ENCODE measurements around the gene GGA1. TPM values are rescaled to one million over a fixed set of nuclear protein-coding genes. Genes with fewer than 3 reads are reported as not detected.

GGA1 gene
- total and polyA plus RNA-seq, 12 donors: 22.9 to 39.7 (median 26.7) TPM

DNA sequence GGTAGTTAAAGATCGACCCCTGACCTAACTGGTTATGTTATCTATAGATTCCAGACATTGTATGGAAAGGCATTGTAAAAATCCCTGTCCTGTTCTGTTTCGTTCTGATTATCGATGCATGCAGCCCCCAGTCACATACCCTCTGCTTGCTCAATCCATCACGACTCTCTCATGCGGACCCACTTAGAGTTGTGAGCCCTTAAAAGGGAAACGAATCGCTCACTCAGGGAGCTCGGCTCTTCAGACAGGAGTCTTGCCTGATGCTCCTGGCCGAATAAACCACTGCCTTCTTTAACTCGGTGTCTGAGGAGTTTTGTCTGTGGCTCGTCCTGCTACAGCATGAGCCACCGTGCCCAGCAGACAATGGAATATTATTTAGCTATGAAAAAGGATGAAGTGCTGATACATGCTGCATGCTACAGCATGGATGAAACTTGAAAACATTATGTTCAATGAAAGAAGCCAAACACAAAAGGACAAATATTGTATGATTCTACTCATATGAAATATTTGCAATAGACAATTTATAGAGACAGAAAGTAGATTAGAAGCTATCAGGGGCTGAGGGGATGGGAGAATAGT is 16.7 kb upstream of the GGA1 start:
- Histone ChIP-seq H3K4me3 (peak overlapping the region in 2 of 10 donors; percentile 12 to 13), H3K9me3 (no peaks in the 10 kb centered on the region), H3K27ac (peak overlapping the region in 1 of 10 donors; percentile 29), H3K36me3 (no peaks in the 10 kb centered on the region), H3K4me1 (peaks cover 0 to 27% (median 3%) of the 10 kb centered on the region in 9 donors), H3K27me3 (no peaks in the 10 kb centered on the region)
- WGBS, 2 donors: 79 to 87% methylated on average over 12 of the region's 12 CpGs
- intact Hi-C loops (cut with DNase I): loop anchor here in 9 of 10 donors (1.0 to 10.0 kb wide), 9 partner anchors 47 to 277 kb away; no protein-coding TSS in a partner anchor
- ATAC-seq: no peak
- DNase-seq: no peak
- TF ChIP-seq, protein P1, sequence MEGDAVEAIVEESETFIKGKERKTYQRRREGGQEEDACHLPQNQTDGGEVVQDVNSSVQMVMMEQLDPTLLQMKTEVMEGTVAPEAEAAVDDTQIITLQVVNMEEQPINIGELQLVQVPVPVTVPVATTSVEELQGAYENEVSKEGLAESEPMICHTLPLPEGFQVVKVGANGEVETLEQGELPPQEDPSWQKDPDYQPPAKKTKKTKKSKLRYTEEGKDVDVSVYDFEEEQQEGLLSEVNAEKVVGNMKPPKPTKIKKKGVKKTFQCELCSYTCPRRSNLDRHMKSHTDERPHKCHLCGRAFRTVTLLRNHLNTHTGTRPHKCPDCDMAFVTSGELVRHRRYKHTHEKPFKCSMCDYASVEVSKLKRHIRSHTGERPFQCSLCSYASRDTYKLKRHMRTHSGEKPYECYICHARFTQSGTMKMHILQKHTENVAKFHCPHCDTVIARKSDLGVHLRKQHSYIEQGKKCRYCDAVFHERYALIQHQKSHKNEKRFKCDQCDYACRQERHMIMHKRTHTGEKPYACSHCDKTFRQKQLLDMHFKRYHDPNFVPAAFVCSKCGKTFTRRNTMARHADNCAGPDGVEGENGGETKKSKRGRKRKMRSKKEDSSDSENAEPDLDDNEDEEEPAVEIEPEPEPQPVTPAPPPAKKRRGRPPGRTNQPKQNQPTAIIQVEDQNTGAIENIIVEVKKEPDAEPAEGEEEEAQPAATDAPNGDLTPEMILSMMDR (IDR thresholded peaks at IDR 0.05): no peak

DNA sequence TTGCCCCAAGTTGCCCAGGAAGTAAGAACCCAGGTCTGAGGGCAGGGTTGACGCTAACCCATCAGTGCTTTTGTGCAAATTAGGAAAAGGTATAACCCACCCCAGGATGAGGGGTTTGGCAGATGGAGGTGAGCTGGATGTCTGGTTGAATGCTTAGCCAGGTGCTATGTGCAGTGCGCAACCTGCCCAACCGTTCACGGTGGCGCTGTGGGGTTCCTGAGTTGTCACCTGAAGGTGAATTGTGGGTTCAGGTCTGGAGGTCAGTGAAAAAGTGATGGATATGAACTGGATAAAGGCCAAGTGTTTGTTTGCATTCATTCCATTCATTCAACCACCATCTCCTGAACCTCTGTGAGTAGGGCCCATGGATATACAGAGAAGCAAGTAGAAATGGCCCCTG is 14.4 kb upstream of the GGA1 start:
- Histone ChIP-seq H3K4me3 (no peak overlapping the region), H3K27me3 (no peaks in the 10 kb centered on the region), H3K4me1 (peaks cover 0 to 29% (median 3%) of the 10 kb centered on the region in 9 donors), H3K9me3 (no peaks in the 10 kb centered on the region), H3K36me3 (no peaks in the 10 kb centered on the region), H3K27ac (no peak overlapping the region)
- DNase-seq (no peak), ATAC-seq (no peak)
- intact Hi-C loops (cut with DNase I): loop anchor here in 7 of 10 donors (1.0 to 10.0 kb wide), 5 partner anchors 52 to 279 kb away; no protein-coding TSS in a partner anchor
- WGBS, 2 donors: 93 to 95% methylated on average over 5 of the region's 5 CpGs
- TF ChIP-seq, protein P1 (IDR thresholded peaks at IDR 0.05): no peak

- H3K27me3 ChIP-seq: peaks cover 0 to 9% (median 0%) of the 10 kb centered on the region in 7 donors
- H3K27ac ChIP-seq: no peak overlapping the region
- TF ChIP-seq, protein P1 (IDR thresholded peaks at IDR 0.05): no peak
- ATAC-seq (peak in 5 of 8 donors; percentile 16 to 33 (median 27)), DNase-seq (peak in 1 of 2 donors; percentile 29)
- H3K4me1 ChIP-seq: peaks cover 0 to 8% (median 0%) of the 10 kb centered on the region in 9 donors
- 57 to 64% methylated on average over 4 of the region's 4 CpGs for WGBS, 2 donors
- no peaks in the 10 kb centered on the region for H3K9me3 ChIP-seq
- H3K4me3 ChIP-seq: no peak overlapping the region
- intact Hi-C loops (cut with DNase I): loop anchor here in 1 of 10 donors (10.0 kb wide), 1 partner anchor 284 kb away; no protein-coding TSS in a partner anchor
- no peaks in the 10 kb centered on the region for H3K36me3 ChIP-seq
Measured at GRCh38 chr22:37599153-37599552, 9.5 kb upstream of the GGA1 start.

DNA sequence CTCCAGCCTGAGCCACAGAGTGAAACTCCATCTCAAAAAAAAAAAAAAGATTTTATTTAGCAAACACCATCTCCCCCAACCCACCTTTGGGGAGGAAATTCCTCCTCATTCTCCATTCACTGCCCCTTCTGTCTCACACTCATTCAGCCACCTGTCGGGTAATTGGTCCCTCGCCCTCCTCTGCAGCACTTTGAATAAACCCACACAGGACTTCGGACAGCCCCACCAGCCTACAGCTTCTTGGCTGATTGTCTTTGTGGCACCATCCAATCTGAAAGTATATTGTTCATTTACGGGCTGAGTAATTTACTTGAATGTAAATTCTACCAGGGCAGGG is 7.5 kb upstream of the GGA1 start:
- intact Hi-C loops (cut with DNase I): no loop called here
- DNase-seq (no peak), ATAC-seq (no peak)
- Histone ChIP-seq H3K36me3 (no peaks in the 10 kb centered on the region), H3K27ac (no peak overlapping the region), H3K9me3 (no peaks in the 10 kb centered on the region), H3K4me1 (peaks cover 0 to 8% (median 0%) of the 10 kb centered on the region in 9 donors), H3K4me3 (no peak overlapping the region), H3K27me3 (peaks cover 0 to 9% (median 0%) of the 10 kb centered on the region in 7 donors)
- WGBS, 2 donors: 42 to 55% methylated on average over 4 of the region's 4 CpGs
- TF ChIP-seq, protein P1 (IDR thresholded peaks at IDR 0.05): no peak
